OCI-LY7 (cell line): ENCODE results near the gene ADAT2. TPM values are rescaled to one million over a fixed set of nuclear protein-coding genes. Genes with fewer than 3 reads are reported as not detected.

Source experiments
- BruUV-seq: library from RNA; stranded (reverse); fragments of 400-500 nt; replicated peaks from 2 replicates; lab custom pipeline; 2021; lab: Mats Ljungman, UMichigan
- CTCF ChIA-PET: fragments of 300-600 bp; sonication (Branson Sonifier 250); formaldehyde crosslinking; loops from one replicate; lab custom pipeline; 2022; ENCODE audit warnings: antibody characterized with exemption; ENCODE audit not compliant: unreplicated experiment; lab: Charles Lee
- POLR2A ChIA-PET: fragments of 300-600 bp; sonication (Branson Sonifier 250); formaldehyde crosslinking; loops from one replicate; lab custom pipeline; 2022; ENCODE audit warnings: antibody characterized with exemption; lab: Charles Lee
- DNase-seq: peaks from one replicate; pipeline ENCODE4 v3.0.0-alpha.2; 2015; ENCODE audit warnings: low spot score
- H2AFZ ChIP-seq: fragments of 200-600 bp; sonication (generic), shearing (Covaris generic); 2 replicates; pipeline ENCODE4 v1.6.1; 2014; ENCODE audit warnings: mild to moderate bottlenecking, antibody characterized with exemption, low read length, moderate library complexity
- H3K27ac ChIP-seq: fragments of 200-600 bp; sonication (generic); 2 replicates; pipeline ENCODE4 v1.5.1; 2014; ENCODE audit warnings: mixed run types, low read depth, mild to moderate bottlenecking, moderate library complexity, low read length, inconsistent platforms; ENCODE audit not compliant: poor library complexity, severe bottlenecking
- H3K36me3 ChIP-seq: fragments of 200-600 bp; sonication (generic); 2 replicates; pipeline ENCODE4 v1.6.1; 2014; ENCODE audit warnings: mild to moderate bottlenecking, antibody characterized with exemption, low read length, moderate library complexity, mixed read lengths; ENCODE audit not compliant: insufficient read depth
- H3K4me1 ChIP-seq: fragments of 200-600 bp; sonication (generic); 2 replicates; pipeline ENCODE4 v1.5.1; 2014; ENCODE audit warnings: mild to moderate bottlenecking, low read length; ENCODE audit not compliant: insufficient read depth, poor library complexity, severe bottlenecking
- H3K4me2 ChIP-seq: fragments of 200-600 bp; sonication (generic); 2 replicates; pipeline ENCODE4 v1.6.1; 2014; ENCODE audit warnings: mild to moderate bottlenecking, low read length
- H3K4me3 ChIP-seq: fragments of 200-600 bp; sonication (generic); 2 replicates; pipeline ENCODE4 v1.5.1; 2014; ENCODE audit warnings: mild to moderate bottlenecking, low read depth, low read length; ENCODE audit not compliant: poor library complexity, severe bottlenecking
- H3K79me2 ChIP-seq: fragments of 200-600 bp; sonication (generic); 2 replicates; pipeline ENCODE4 v1.6.1; 2016; ENCODE audit warnings: low read depth, mild to moderate bottlenecking, low read length, moderate library complexity, mixed read lengths; ENCODE audit not compliant: insufficient read depth
- H3K9me2 ChIP-seq: fragments of 200-600 bp; sonication (generic); 2 replicates; pipeline ENCODE4 v1.6.1; 2016; ENCODE audit warnings: mild to moderate bottlenecking, low read length, mixed read lengths; ENCODE audit not compliant: insufficient read depth
- H3K9me3 ChIP-seq: fragments of 200-600 bp; sonication (generic); 2 replicates; pipeline ENCODE4 v1.6.1; 2014; ENCODE audit warnings: mild to moderate bottlenecking, mixed run types, low read length, mixed read lengths
- H4K20me1 ChIP-seq: fragments of 200-600 bp; sonication (generic); 2 replicates; pipeline ENCODE4 v1.6.1; 2014; ENCODE audit warnings: mild to moderate bottlenecking, antibody characterized with exemption, low read length, moderate library complexity, mixed read lengths; ENCODE audit not compliant: insufficient read depth
- CTCF ChIP-seq: fragments of 200-600 bp; sonication (generic); conservative IDR thresholded peaks from 2 replicates; pipeline ENCODE4 v1.5.1; 2014; ENCODE audit warnings: mild to moderate bottlenecking, antibody characterized with exemption, low read length, moderate library complexity, mixed read lengths
- EZH2phosphoT487 ChIP-seq: fragments of 200-600 bp; sonication (generic); IDR thresholded peaks from 2 replicates; pipeline ENCODE4 v1.6.1; 2018; ENCODE audit warnings: low read depth, borderline replicate concordance, mild to moderate bottlenecking, mixed run types, antibody characterized with exemption, low read length, moderate library complexity, mixed read lengths
- intact Hi-C: fragments of 100-400 bp; cut with micrococcal nuclease; formaldehyde crosslinking; loops from one replicate; pipeline ENCODE4 v1.10.0; 2022; ENCODE audit not compliant: unreplicated experiment
- total RNA-seq, 2 experiments: library from RNA; depleted of rRNA in 1 of 2; stranded (reverse); fragments of >200 nt in 1 of 2; shearing (Covaris generic) in 1 of 2; gene quantifications; 2 replicates each; pipeline ENCODE4 v1.2.3, GENCODE V29; 2014 to 2022

The ADAT2 gene
- total RNA-seq, 2 experiments from 2014 or later, result 21.7 to 23.0 TPM

GRCh38 chr6:143385636-143386035 lies 64.9 kb downstream of the ADAT2 start:
- BruUV-seq, result no TSS peak
- no peaks in the 10 kb centered on the region for H4K20me1 ChIP-seq
- no peaks in the 10 kb centered on the region for H3K9me2 ChIP-seq
- no peak overlapping the region for H3K4me3 ChIP-seq
- H2AFZ ChIP-seq, result no peak overlapping the region
- POLR2A ChIA-PET, result interaction anchor here (0.6 to 1.1 kb wide), 4 partner anchors 26 to 1184 kb away, joined by 3 to 4 read pairs (median 3); no protein-coding TSS in a partner anchor
- no peaks in the 10 kb centered on the region for H3K79me2 ChIP-seq
- H3K27ac ChIP-seq, result no peak overlapping the region
- no peak for DNase-seq
- H3K36me3 ChIP-seq, result no peaks in the 10 kb centered on the region
- no peaks in the 10 kb centered on the region for H3K4me1 ChIP-seq
- no peak overlapping the region for H3K4me2 ChIP-seq
- CTCF ChIA-PET, result no interaction called here
- TF ChIP-seq EZH2phosphoT487 (no peak), CTCF (no peak)
- intact Hi-C loops, result no loop called here
- H3K9me3 ChIP-seq, result no peaks in the 10 kb centered on the region

GRCh38 chr6:143376861-143377260 lies 73.6 kb downstream of the ADAT2 start:
- no peak for DNase-seq
- no peak overlapping the region for H3K4me3 ChIP-seq
- no TSS peak for BruUV-seq
- H3K9me2 ChIP-seq, result no peaks in the 10 kb centered on the region
- intact Hi-C loops, result no loop called here
- ChIA-PET CTCF (no interaction called here), POLR2A (no interaction called here)
- H3K79me2 ChIP-seq, result no peaks in the 10 kb centered on the region
- no peaks in the 10 kb centered on the region for H3K9me3 ChIP-seq
- H3K4me2 ChIP-seq, result no peak overlapping the region
- no peak overlapping the region for H3K27ac ChIP-seq
- no peaks in the 10 kb centered on the region for H3K4me1 ChIP-seq
- no peak for TF ChIP-seq CTCF
- TF ChIP-seq EZH2phosphoT487, result no peak
- H3K36me3 ChIP-seq, result no peaks in the 10 kb centered on the region
- H4K20me1 ChIP-seq, result no peaks in the 10 kb centered on the region
- H2AFZ ChIP-seq, result no peak overlapping the region

- Histone ChIP-seq H2AFZ (no peak overlapping the region), H4K20me1 (no peaks in the 10 kb centered on the region), H3K4me3 (no peak overlapping the region), H3K36me3 (no peaks in the 10 kb centered on the region), H3K79me2 (no peaks in the 10 kb centered on the region), H3K4me2 (no peak overlapping the region), H3K9me2 (no peaks in the 10 kb centered on the region), H3K9me3 (no peaks in the 10 kb centered on the region), H3K27ac (no peak overlapping the region), H3K4me1 (no peaks in the 10 kb centered on the region)
- DNase-seq, result no peak
- ChIA-PET CTCF (no interaction called here), POLR2A (interaction anchor here (0.6 kb wide), 1 partner anchor 338 kb away, joined by 3 read pairs; no protein-coding TSS in a partner anchor)
- intact Hi-C loops, result no loop called here
- BruUV-seq, result no TSS peak
- no peak for TF ChIP-seq EZH2phosphoT487
- no peak for TF ChIP-seq CTCF
Observed at GRCh38 chr6:143376375-143376774, 74.1 kb downstream of the ADAT2 start.
